ENCODE data around the gene MCTP1. TPM values are rescaled to one million over a fixed set of nuclear protein-coding genes. Genes with fewer than 3 reads are reported as not detected.

MCTP1 gene
- total and polyA plus RNA-seq, 9 of the 15 experiments (the other 6 are each of a cell fraction or from before 2014, with no cell fraction given) = 0.04 to 0.93 (median 0.06) TPM; not detected in 4

GRCh38 chr5:95083606-95084005 is 201.3 kb downstream of the MCTP1 start:
- in situ Hi-C loops (cut with MboI) = no loop called here
- no peak for FAIRE-seq
- CTCF ChIA-PET (ENCODE audit: low intra/inter-chr PET ratio) = no interaction called here
- no peaks in the 10 kb centered on the region for H3K27me3 ChIP-seq (ENCODE audit: control insufficient read depth in 2 of 2, insufficient read depth in 2 of 2, low read length in 2 of 2)
- intact Hi-C loops (cut with micrococcal nuclease) = no loop called here
- 2% methylated on average over 3 of the region's 3 CpGs for WGBS (ENCODE audit: insufficient coverage, low coverage, missing lambda C conversion rate)
- POLR2A ChIA-PET = no interaction called here
- no peaks in the 10 kb centered on the region for H4K20me1 ChIP-seq (replicated peaks; ENCODE audit: control insufficient read depth, insufficient read depth, low read length)
- no peaks in the 10 kb centered on the region for H3K4me1 ChIP-seq (replicated peaks in 1 of 2; ENCODE audit: control insufficient read depth in 2 of 2, insufficient read depth in 2 of 2, low read length in 2 of 2)
- BruUV-seq (replicated peaks) = no TSS peak
- no peaks in the 10 kb centered on the region for H3K79me2 ChIP-seq (ENCODE audit: control insufficient read depth, insufficient read depth, low read length)
- no peak overlapping the region for H3K4me2 ChIP-seq (ENCODE audit: insufficient read depth, low read length)
- H3K9ac ChIP-seq (ENCODE audit: insufficient read depth in 1 of 2, low read depth in 2 of 2, low read length in 2 of 2) = no peak overlapping the region
- no peak overlapping the region for H3K4me3 ChIP-seq
- ATAC-seq = no peak
- H2AFZ ChIP-seq (ENCODE audit: low read depth, low read length) = no peak overlapping the region
- TF ChIP-seq GABPB2 (CRISPR knock-in tag; conservative IDR thresholded peaks at IDR 0.05) = no peak
- TF ChIP-seq CCNT2 (IDR thresholded peaks at IDR 0.05; ENCODE audit: borderline replicate concordance, extremely low read depth, insufficient read length, low read depth, low read length) = no peak
- TF ChIP-seq SRSF9 (IDR thresholded peaks at IDR 0.05; ENCODE audit: borderline replicate concordance, low read depth, low read length) = no peak
- TF ChIP-seq TAL1 (IDR thresholded peaks at IDR 0.05) = no peak
- TF ChIP-seq, protein P1, sequence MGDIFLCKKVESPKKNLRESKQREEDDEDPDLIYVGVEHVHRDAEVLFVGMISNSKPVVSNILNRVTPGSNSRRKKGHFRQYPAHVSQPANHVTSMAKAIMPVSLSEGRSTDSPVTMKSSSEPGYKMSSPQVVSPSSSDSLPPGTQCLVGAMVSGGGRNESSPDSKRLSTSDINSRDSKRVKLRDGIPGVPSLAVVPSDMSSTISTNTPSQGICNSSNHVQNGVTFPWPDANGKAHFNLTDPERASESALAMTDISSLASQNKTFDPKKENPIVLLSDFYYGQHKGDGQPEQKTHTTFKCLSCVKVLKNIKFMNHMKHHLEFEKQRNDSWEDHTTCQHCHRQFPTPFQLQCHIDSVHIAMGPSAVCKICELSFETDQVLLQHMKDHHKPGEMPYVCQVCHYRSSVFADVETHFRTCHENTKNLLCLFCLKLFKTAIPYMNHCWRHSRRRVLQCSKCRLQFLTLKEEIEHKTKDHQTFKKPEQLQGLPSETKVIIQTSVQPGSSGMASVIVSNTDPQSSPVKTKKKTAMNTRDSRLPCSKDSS (IDR thresholded peaks at IDR 0.05; ENCODE audit: low read depth, partially characterized antibody) = no peak
- TF ChIP-seq BRCA1 (IDR thresholded peaks at IDR 0.05) = no peak
- no peak for TF ChIP-seq BRCA1 (CRISPR knock-in tag; IDR thresholded peaks at IDR 0.05)
- no peak for TF ChIP-seq GATAD2B (IDR thresholded peaks at IDR 0.05; ENCODE audit: borderline replicate concordance)
- no peak for TF ChIP-seq SMAD3 (CRISPR knock-in tag; conservative IDR thresholded peaks at IDR 0.05)
- no peak for TF ChIP-seq MCM2 (IDR thresholded peaks at IDR 0.05; ENCODE audit: low read depth)
- no peak for TF ChIP-seq SLC30A9 (CRISPR knock-in tag; IDR thresholded peaks at IDR 0.05)
- no peak for TF ChIP-seq NFIC (IDR thresholded peaks at IDR 0.05)
- TF ChIP-seq LEF1 (IDR thresholded peaks at IDR 0.05) = no peak
- TF ChIP-seq, protein P2, sequence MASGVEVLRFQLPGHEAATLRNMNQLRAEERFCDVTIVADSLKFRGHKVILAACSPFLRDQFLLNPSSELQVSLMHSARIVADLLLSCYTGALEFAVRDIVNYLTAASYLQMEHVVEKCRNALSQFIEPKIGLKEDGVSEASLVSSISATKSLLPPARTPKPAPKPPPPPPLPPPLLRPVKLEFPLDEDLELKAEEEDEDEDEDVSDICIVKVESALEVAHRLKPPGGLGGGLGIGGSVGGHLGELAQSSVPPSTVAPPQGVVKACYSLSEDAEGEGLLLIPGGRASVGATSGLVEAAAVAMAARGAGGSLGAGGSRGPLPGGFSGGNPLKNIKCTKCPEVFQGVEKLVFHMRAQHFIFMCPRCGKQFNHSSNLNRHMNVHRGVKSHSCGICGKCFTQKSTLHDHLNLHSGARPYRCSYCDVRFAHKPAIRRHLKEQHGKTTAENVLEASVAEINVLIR (CRISPR knock-in tag; IDR thresholded peaks at IDR 0.05) = no peak
- no peak for TF ChIP-seq NCOA4 (IDR thresholded peaks at IDR 0.05; ENCODE audit: partially characterized antibody)
- TF ChIP-seq ZEB2 (IDR thresholded peaks at IDR 0.05) = no peak
- TF ChIP-seq RFX1 (IDR thresholded peaks at IDR 0.05) = no peak
- no peak for TF ChIP-seq ZNF239 (CRISPR knock-in tag; IDR thresholded peaks at IDR 0.05)
- H3K36me3 ChIP-seq (ENCODE audit: control insufficient read depth, insufficient read depth, low read length) = no peaks in the 10 kb centered on the region
- H3K9me3 ChIP-seq (replicated peaks; ENCODE audit: control insufficient read depth, insufficient read depth, low read depth, low read length) = no peaks in the 10 kb centered on the region
- H3K9me1 ChIP-seq (ENCODE audit: control insufficient read depth, insufficient read depth, low read length) = no peaks in the 10 kb centered on the region
- H3K27ac ChIP-seq (ENCODE audit: extremely low read depth, low read depth, low read length) = no peak overlapping the region
- DNase-seq (ENCODE audit: extremely low read depth in 1 of 4, low spot score in 3 of 4) = no peak
